RWPE1 (cell line): Measurements from ENCODE around the gene C10orf67.

Experiments used
- CTCF ChIA-PET: fragments of 350-600 bp; sonication (Branson Sonifier 250); formaldehyde crosslinking; extraction: SDS; loops from one replicate; lab custom pipeline; 2021; lab: Yijun Ruan, JAX
- POLR2A ChIA-PET: fragments of 400-600 bp; formaldehyde crosslinking; extraction: SDS; loops from one replicate; lab custom pipeline; 2020; ENCODE audit warnings: antibody characterized with exemption; ENCODE audit not compliant: low non-redundant PET; lab: Yijun Ruan, JAX
- DNase-seq: peaks from one replicate; pipeline ENCODE4 v3.0.0; 2012; ENCODE audit warnings: low spot score
- H3K27ac ChIP-seq: fragments of 450-650 bp; 2 replicates; pipeline ENCODE4 v1.5.1; 2017
- TF ChIP-seq, protein P1 (sequence below): fragments of 450-650 bp; conservative IDR thresholded peaks from 2 replicates; pipeline ENCODE4 v1.5.1; 2017; ENCODE audit warnings: low read depth, mild to moderate bottlenecking

C10orf67 gene

DNA sequence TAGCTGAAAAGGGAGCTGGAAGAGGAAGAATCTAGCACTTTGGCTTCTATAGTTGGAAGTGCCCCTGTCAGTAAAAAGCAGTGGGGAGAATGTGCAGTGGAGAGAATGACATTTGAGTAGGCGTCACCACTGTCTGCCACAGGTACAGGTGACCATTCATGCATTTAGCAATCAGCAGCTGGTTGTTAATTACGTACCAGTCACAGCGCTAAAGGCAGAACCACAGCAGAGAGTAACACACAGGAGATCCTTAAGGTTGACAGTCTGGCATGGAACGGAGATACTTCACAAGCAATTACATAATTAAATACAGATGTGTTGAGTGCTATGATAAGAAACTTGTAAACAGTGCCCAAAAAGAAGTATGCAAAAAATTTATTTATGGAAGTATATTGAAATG, 24.8 kb downstream of the C10orf67 start:
- DNase-seq, result no peak
- ChIA-PET CTCF (interaction anchor here (0.5 to 0.6 kb wide), 2 partner anchors 161 to 162 kb away, joined by 3 to 4 read pairs; no protein-coding TSS in a partner anchor), POLR2A (no interaction called here)
- TF ChIP-seq, protein P1, sequence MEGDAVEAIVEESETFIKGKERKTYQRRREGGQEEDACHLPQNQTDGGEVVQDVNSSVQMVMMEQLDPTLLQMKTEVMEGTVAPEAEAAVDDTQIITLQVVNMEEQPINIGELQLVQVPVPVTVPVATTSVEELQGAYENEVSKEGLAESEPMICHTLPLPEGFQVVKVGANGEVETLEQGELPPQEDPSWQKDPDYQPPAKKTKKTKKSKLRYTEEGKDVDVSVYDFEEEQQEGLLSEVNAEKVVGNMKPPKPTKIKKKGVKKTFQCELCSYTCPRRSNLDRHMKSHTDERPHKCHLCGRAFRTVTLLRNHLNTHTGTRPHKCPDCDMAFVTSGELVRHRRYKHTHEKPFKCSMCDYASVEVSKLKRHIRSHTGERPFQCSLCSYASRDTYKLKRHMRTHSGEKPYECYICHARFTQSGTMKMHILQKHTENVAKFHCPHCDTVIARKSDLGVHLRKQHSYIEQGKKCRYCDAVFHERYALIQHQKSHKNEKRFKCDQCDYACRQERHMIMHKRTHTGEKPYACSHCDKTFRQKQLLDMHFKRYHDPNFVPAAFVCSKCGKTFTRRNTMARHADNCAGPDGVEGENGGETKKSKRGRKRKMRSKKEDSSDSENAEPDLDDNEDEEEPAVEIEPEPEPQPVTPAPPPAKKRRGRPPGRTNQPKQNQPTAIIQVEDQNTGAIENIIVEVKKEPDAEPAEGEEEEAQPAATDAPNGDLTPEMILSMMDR, result no peak
- H3K27ac ChIP-seq, result no peak overlapping the region

DNA sequence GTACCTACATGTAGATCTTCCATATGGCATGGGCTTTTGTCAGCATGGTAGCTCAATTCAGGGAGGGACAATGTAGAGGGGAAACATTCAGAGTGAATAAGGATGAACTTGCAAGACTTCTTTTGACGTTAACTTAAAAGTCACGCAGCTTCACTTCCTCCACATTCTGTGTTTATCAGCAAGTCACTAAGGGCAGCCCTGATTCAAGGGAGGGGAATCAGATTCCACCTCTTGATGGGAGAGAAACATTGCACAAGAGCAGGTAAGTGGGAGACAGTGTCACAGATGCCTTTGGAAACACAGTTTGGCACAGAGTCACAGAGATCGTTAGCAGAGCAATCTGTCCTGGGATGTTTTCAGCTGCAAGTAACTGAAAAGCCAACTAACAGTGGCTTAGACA, 26.2 kb downstream of the C10orf67 start:
- CTCF ChIA-PET, result no interaction called here
- POLR2A ChIA-PET, result no interaction called here
- DNase-seq, result no peak
- no peak overlapping the region for H3K27ac ChIP-seq
- TF ChIP-seq, protein P1, result no peak

DNA sequence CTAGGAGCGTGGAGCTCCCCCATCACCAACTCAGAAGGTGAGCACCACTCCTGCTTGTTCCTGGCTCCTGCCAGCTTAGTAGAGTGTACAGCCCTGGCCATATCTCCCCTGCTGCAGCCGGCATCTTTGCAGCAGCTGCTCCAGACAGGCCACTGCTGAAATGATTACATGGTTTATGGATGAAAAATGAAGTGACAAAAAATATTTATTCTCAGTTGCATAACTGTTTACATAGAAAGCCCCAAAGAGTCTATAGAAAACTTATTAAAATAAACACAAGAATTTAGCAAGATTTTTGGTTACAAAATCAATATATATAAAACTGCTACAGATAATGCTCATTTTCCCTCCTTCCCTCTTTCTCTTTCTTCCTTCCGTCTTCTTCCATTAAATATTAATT, 27.2 kb downstream of the C10orf67 start:
- DNase-seq, result no peak
- H3K27ac ChIP-seq, result no peak overlapping the region; the same call in 1 of the 2 replicates
- TF ChIP-seq, protein P1, result no peak
- ChIA-PET POLR2A (interaction anchor here (0.6 kb wide), 1 partner anchor 15 kb away, joined by 3 read pairs; no protein-coding TSS in a partner anchor), CTCF (interaction anchor here (0.6 kb wide), 2 partner anchors 529 to 677 kb away, joined by 3 to 4 read pairs; no protein-coding TSS in a partner anchor)

DNA sequence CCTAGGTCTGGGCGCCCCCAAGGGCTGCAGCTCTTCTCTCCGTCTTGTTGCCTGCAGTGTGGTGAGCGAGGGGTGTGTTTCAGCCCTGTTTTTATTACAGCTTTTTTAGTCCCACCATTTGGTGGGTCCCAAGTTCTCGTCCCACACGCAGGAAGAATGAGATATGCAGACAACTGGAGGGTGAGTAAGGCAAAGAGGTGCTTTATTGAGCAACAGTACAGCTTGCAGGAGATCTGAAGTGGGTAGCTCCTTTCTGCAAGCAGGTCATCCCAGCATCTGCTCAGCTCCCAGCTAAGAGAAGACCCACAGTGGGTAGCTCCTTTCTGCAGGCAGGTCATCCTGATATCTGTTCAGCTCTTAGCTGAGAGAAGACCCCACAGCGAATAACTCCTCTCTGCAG, 28.2 kb downstream of the C10orf67 start:
- TF ChIP-seq, protein P1, result no peak
- CTCF ChIA-PET, result no interaction called here

DNA sequence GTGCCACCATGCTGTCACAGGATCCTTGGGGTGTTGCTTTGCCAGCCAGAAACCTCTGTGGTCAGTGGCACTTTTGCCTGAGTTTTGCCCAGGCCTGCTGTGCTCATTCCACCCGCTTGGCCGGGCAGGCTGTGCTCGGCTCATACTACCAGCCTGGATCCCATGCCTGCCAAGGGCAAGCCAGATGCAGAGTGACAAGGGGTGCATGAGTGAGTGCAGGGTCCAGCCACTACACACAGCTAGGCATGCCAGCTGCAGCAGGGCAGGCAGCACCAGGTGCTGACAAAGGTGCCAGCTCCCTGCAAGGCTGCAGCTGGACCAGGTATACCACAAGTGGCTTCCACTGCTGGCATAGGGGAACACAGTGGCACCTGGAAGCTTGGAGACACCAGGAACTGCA, 28.6 kb downstream of the C10orf67 start:
- ChIA-PET CTCF (no interaction called here), POLR2A (no interaction called here)
- H3K27ac ChIP-seq, result peak overlapping the region; percentile 34
- DNase-seq, result no peak
- TF ChIP-seq, protein P1, result no peak

More for the DNA sequence above, 28.2 kb downstream of the C10orf67 start:
- POLR2A ChIA-PET, result no interaction called here
- DNase-seq, result no peak
- H3K27ac ChIP-seq, result peak overlapping the region; percentile 34

DNA sequence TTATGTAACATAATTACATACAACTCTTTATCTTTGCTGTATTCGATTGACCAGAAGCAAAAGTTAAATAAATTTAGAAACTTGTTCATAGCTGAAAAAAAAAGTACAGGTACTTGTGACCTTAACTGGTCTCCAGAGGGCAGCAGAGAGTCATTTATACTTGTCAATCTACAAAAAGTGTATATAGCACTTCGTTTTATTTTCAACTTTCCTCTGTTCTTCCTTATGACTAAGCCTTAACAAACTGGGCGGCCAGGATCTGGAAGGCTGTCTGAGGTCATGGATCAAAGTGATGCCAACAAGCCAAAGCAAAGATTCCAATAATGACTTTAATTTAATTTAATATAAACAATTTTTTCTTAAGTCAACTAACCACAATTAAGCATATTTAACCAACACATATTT, 29.8 kb downstream of the C10orf67 start:
- ChIA-PET POLR2A (no interaction called here), CTCF (interaction anchor here (0.5 to 1.7 kb wide), 25 partner anchors 10 to 1047 kb away, joined by 3 to 13 read pairs (median 4); no protein-coding TSS in a partner anchor)
- DNase-seq, result peak; percentile 56
- TF ChIP-seq, protein P1, result peak; percentile 67
- H3K27ac ChIP-seq, result no peak overlapping the region
